SU-DHL-6 (cell line): ENCODE data around the gene STKLD1.

Experiments used
- H2AFZ ChIP-seq: fragments of 200-600 bp; sonication (generic); 2 replicates; pipeline ENCODE4 v1.6.1; 2014; ENCODE audit warnings: low read depth, mild to moderate bottlenecking, moderate library complexity, mixed read lengths, antibody characterized with exemption, low read length; ENCODE audit not compliant: severe bottlenecking
- H3F3A ChIP-seq: fragments of 200-600 bp; shearing (Covaris generic); 2 replicates; pipeline ENCODE4 v1.6.0; 2016; ENCODE audit warnings: antibody characterized with exemption, mild to moderate bottlenecking; ENCODE audit not compliant: insufficient read depth
- H3K27ac ChIP-seq: fragments of 200-600 bp; sonication (generic); 2 replicates; pipeline ENCODE4 v1.5.1; 2016; ENCODE audit warnings: low read depth, mild to moderate bottlenecking, low read length, moderate library complexity, mixed read lengths
- H3K27me3 ChIP-seq: fragments of 200-600 bp; sonication (generic), shearing (Covaris generic); 2 replicates; pipeline ENCODE4 v1.6.0; 2014; ENCODE audit warnings: mild to moderate bottlenecking, low read length
- H3K36me3 ChIP-seq: fragments of 200-600 bp; sonication (generic); 2 replicates; pipeline ENCODE4 v1.6.1; 2014; ENCODE audit warnings: mild to moderate bottlenecking, low read length, mixed read lengths
- H3K4me2 ChIP-seq: fragments of 300-600, 200-600 bp; shearing (Covaris generic), sonication (generic); 2 replicates; pipeline ENCODE4 v1.6.0; 2014; ENCODE audit warnings: low read length, low read depth, mild to moderate bottlenecking; ENCODE audit not compliant: poor library complexity, severe bottlenecking
- H3K4me3 ChIP-seq: fragments of 200-600 bp; sonication (generic); 2 replicates; pipeline ENCODE4 v1.5.1; 2014; ENCODE audit warnings: antibody characterized with exemption, low read length, mild to moderate bottlenecking, mixed read lengths; ENCODE audit not compliant: insufficient read depth, poor library complexity, severe bottlenecking
- H3K79me2 ChIP-seq: fragments of 200-600 bp; sonication (generic); 2 replicates; pipeline ENCODE4 v1.6.1; 2014; ENCODE audit warnings: mild to moderate bottlenecking, low read length, moderate library complexity; ENCODE audit not compliant: insufficient read depth
- H3K9ac ChIP-seq: fragments of 200-600 bp; sonication (generic); 2 replicates; pipeline ENCODE4 v1.7.0; 2014; ENCODE audit warnings: mild to moderate bottlenecking, low read length
- H3K9me2 ChIP-seq: fragments of 200-600 bp; sonication (generic); replicated peaks from 2 replicates; pipeline ENCODE4 v1.6.1; 2014; ENCODE audit warnings: low read length; ENCODE audit not compliant: insufficient read depth
- H3K9me3 ChIP-seq: fragments of 200-600 bp; sonication (generic); 2 replicates; pipeline ENCODE4 v1.6.1; 2014; ENCODE audit warnings: low read length, mixed read lengths; ENCODE audit not compliant: insufficient read depth
- H4K20me1 ChIP-seq: fragments of 200-600 bp; sonication (generic); 2 replicates; pipeline ENCODE4 v1.6.1; 2014; ENCODE audit warnings: low read depth, mild to moderate bottlenecking, antibody characterized with exemption, low read length, moderate library complexity, mixed read lengths
- EZH2phosphoT487 ChIP-seq: fragments of 200-600 bp; sonication (generic), shearing (Covaris generic); conservative IDR thresholded peaks from 2 replicates; pipeline ENCODE4 v1.6.1; 2018; ENCODE audit warnings: mild to moderate bottlenecking, antibody characterized with exemption, low read length, moderate library complexity, mixed read lengths
- TF ChIP-seq, protein P1 (sequence below): fragments of 200-600 bp; sonication (generic); IDR thresholded peaks from one replicate; pipeline ENCODE4 v1.5.1; 2017; ENCODE audit warnings: antibody characterized with exemption, mild to moderate bottlenecking, low read length, moderate library complexity; ENCODE audit not compliant: insufficient read depth, poor library complexity, severe bottlenecking

The STKLD1 gene

DNA sequence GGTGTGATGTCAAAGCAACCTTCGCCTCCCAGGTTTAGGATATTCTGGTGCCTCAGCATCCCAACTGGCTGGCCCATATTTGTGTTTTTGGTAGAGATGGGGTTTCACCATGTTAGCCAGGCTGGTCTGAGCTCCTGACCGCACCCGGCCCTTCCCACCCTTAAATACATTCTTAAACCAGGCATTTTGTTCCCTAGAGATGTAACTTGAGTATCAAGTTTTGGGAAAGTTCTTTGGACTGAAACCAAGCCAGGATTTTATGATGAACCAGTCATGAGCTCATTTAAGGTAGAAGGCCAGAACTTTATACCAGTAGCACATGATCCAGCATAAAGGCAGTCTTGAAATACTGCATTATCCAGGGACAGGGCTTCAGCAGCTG, 24.6 kb upstream of the STKLD1 start:
- TF ChIP-seq EZH2phosphoT487, result no peak
- TF ChIP-seq, protein P1, sequence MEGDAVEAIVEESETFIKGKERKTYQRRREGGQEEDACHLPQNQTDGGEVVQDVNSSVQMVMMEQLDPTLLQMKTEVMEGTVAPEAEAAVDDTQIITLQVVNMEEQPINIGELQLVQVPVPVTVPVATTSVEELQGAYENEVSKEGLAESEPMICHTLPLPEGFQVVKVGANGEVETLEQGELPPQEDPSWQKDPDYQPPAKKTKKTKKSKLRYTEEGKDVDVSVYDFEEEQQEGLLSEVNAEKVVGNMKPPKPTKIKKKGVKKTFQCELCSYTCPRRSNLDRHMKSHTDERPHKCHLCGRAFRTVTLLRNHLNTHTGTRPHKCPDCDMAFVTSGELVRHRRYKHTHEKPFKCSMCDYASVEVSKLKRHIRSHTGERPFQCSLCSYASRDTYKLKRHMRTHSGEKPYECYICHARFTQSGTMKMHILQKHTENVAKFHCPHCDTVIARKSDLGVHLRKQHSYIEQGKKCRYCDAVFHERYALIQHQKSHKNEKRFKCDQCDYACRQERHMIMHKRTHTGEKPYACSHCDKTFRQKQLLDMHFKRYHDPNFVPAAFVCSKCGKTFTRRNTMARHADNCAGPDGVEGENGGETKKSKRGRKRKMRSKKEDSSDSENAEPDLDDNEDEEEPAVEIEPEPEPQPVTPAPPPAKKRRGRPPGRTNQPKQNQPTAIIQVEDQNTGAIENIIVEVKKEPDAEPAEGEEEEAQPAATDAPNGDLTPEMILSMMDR, result no peak
- H3K9me3 ChIP-seq, result no peaks in the 10 kb centered on the region
- H2AFZ ChIP-seq, result no peak overlapping the region
- peaks cover 35% of the 10 kb centered on the region for H3K36me3 ChIP-seq
- H3F3A ChIP-seq, result peaks cover 64% of the 10 kb centered on the region
- H3K79me2 ChIP-seq, result peaks cover 34% of the 10 kb centered on the region
- H3K27ac ChIP-seq, result no peak overlapping the region
- H3K27me3 ChIP-seq, result no peaks in the 10 kb centered on the region
- H3K4me3 ChIP-seq, result no peak overlapping the region
- no peak overlapping the region for H3K9ac ChIP-seq
- no peaks in the 10 kb centered on the region; the same call in 1 of the 2 replicates for H4K20me1 ChIP-seq
- no peaks in the 10 kb centered on the region for H3K9me2 ChIP-seq
- no peak overlapping the region for H3K4me2 ChIP-seq

DNA sequence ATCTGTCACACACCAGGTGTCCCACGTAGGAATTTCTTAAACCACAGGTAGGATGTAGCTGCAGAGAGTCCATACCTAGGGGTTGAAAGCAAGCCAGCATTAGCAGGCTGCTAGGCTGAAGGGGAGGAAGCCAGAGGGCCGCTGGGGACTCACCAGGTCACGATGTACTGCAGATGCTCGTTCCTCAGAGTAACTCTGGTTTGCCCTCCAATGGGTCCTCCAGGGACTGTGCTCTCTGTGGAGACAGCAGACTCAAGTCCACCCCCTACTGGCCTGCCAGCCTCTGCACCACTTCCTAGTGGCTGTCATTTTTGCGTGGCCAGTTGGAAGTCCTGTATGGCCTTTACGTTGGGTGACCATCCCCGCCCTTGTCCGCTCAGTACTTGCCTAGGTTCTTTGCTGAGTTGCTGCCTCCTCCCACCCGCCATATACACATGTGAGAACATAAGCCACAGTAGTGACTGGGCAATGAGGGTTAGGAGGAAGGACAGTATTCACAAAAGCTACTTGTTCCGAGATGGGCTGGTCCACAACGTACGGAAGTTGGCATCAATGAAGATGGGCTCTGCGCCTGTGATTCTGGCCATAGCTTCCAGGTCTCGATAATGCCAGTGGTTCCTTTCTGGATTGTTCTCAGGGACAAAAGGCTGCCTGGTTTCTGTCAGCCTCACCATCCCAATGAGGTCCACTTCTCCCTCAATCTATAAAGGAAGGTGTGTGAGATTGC, 24.1 kb upstream of the STKLD1 start:
- H3K27me3 ChIP-seq, result no peaks in the 10 kb centered on the region
- H3K9me2 ChIP-seq, result no peaks in the 10 kb centered on the region
- no peak overlapping the region; the same call in 1 of the 2 replicates for H3K27ac ChIP-seq
- no peak overlapping the region for H3K4me2 ChIP-seq
- H3K4me3 ChIP-seq, result no peak overlapping the region
- peaks cover 64% of the 10 kb centered on the region for H3F3A ChIP-seq
- H3K9me3 ChIP-seq, result no peaks in the 10 kb centered on the region
- H2AFZ ChIP-seq, result no peak overlapping the region
- H3K79me2 ChIP-seq, result peaks cover 31% of the 10 kb centered on the region
- H3K36me3 ChIP-seq, result peaks cover 35% of the 10 kb centered on the region
- no peaks in the 10 kb centered on the region; the same call in 1 of the 2 replicates for H4K20me1 ChIP-seq
- TF ChIP-seq, protein P1, result peak; percentile 49
- TF ChIP-seq EZH2phosphoT487, result no peak
- H3K9ac ChIP-seq, result no peak overlapping the region

- Histone ChIP-seq H3K27ac (no peak overlapping the region; the same call in 1 of the 2 replicates), H3F3A (peaks cover 64% of the 10 kb centered on the region), H3K36me3 (peaks cover 35% of the 10 kb centered on the region)
Measured at GRCh38 chr9:133352635-133353340, 23.4 kb upstream of the STKLD1 start.

DNA sequence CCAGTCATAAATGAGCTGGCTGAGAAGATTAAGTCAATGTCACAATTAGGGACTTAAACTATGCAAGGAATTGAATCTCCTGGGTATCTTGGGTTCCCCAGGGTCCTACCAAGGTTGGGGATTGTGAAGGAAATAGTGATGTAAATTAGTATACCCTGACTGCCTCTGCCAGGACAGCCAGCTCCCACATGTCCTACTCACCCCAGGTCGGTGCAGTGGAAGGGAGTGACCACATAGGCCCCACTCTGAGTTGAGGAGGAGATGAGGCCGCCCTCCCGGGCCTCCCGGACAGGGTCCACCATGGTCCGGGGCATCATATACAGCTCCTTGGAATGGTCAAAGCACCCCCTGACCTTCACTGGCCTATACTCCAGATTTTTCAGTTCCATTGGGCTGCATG, 22.6 kb upstream of the STKLD1 start:
- peaks cover 63% of the 10 kb centered on the region for H3F3A ChIP-seq
- no peaks in the 10 kb centered on the region; the same call in 1 of the 2 replicates for H4K20me1 ChIP-seq
- H3K36me3 ChIP-seq, result peaks cover 34% of the 10 kb centered on the region
- no peaks in the 10 kb centered on the region for H3K27me3 ChIP-seq
- peaks cover 25% of the 10 kb centered on the region for H3K79me2 ChIP-seq
- TF ChIP-seq, protein P1, result no peak
- TF ChIP-seq EZH2phosphoT487, result no peak
- no peak overlapping the region for H2AFZ ChIP-seq
- no peaks in the 10 kb centered on the region for H3K9me2 ChIP-seq
- no peak overlapping the region for H3K9ac ChIP-seq
- H3K4me3 ChIP-seq, result no peak overlapping the region
- no peak overlapping the region; the same call in 1 of the 2 replicates for H3K27ac ChIP-seq
- H3K4me2 ChIP-seq, result no peak overlapping the region
- no peaks in the 10 kb centered on the region for H3K9me3 ChIP-seq

More at GRCh38 chr9:133352635-133353340, 23.4 kb upstream of the STKLD1 start:
- H3K4me3 ChIP-seq, result no peak overlapping the region
- no peak overlapping the region for H2AFZ ChIP-seq
- no peak overlapping the region for H3K4me2 ChIP-seq
- H4K20me1 ChIP-seq, result no peaks in the 10 kb centered on the region; the same call in 1 of the 2 replicates
- TF ChIP-seq EZH2phosphoT487, result no peak
- no peaks in the 10 kb centered on the region for H3K27me3 ChIP-seq
- no peaks in the 10 kb centered on the region for H3K9me2 ChIP-seq
- H3K9me3 ChIP-seq, result no peaks in the 10 kb centered on the region
- H3K9ac ChIP-seq, result no peak overlapping the region
- peaks cover 31% of the 10 kb centered on the region for H3K79me2 ChIP-seq
